Measurements from ENCODE around the gene ASB11. TPM values are rescaled to one million over a fixed set of nuclear protein-coding genes. Genes with fewer than 3 reads are reported as not detected.

The ASB11 gene
- total RNA-seq (ENCODE audit: low replicate concordance), result 0.23 TPM in 1 of 2 replicates, not detected in the other

GRCh38 chrX:15315509-15315908 is at the start of gene ASB11:
TSS of gene ASB11 (minus strand) at chrX:15315640. CDS start at chrX:15315605, 35 bp downstream.

GRCh38 chrX:15335135-15336022 is 19.9 kb upstream of the ASB11 start, which contains the start of gene PIGA:
TSS of gene PIGA (minus strand) at chrX:15335523. CDS start at chrX:15331930, 3,593 bp downstream.

GRCh38 chrX:15269618-15270521 is 45.6 kb downstream of the ASB11 start, which contains the start of gene ASB9:
TSS of gene ASB9 (minus strand) at chrX:15270083. CDS start at chrX:15269874, 209 bp downstream.

Other genes starting within 250 kb of the ASB11 start
- gene ASB9, start 45.6 kb downstream of the ASB11 start, total RNA-seq (ENCODE audit: low replicate concordance), result not detected in 2 replicates
- 5.7 and 7.6 TPM in 2 replicates for gene PIGA, start 19.9 kb upstream of the ASB11 start, total RNA-seq (ENCODE audit: low replicate concordance)
- gene VEGFD, start 68.8 kb upstream of the ASB11 start, total RNA-seq (ENCODE audit: low replicate concordance), result under 0.01 and 0.08 TPM in 2 replicates
- 1.8 and 12.3 TPM in 2 replicates for gene PIR, start 177.7 kb upstream of the ASB11 start, total RNA-seq (ENCODE audit: low replicate concordance)
- 0.12 and 0.53 TPM in 2 replicates for gene BMX, start 185.2 kb upstream of the ASB11 start, total RNA-seq (ENCODE audit: low replicate concordance)

Data from smooth muscle cell of the coronary artery (primary cell).